Fibroblast of lung (primary cell): ENCODE data around the gene NR2F1-AS1. TPM values are rescaled to one million over a fixed set of nuclear protein-coding genes. Genes with fewer than 3 reads are reported as not detected.

Experiments
- DNase-seq, 2 donors: peaks; one replicate each; pipeline versions ENCODE4 v3.0.0 to v3.0.0-alpha.2; 2010; ENCODE audit warnings: low read depth in 2 of 2
- H2AFZ ChIP-seq: 2 replicates; pipeline ENCODE4 v1.5.1; 2012; ENCODE audit warnings: low read length, control low read depth, inconsistent platforms
- H3K27ac ChIP-seq: 2 replicates; pipeline ENCODE4 v1.5.1; 2011; ENCODE audit warnings: low read length, control low read depth; ENCODE audit not compliant: insufficient read depth
- H3K27me3 ChIP-seq: 2 replicates; pipeline ENCODE4 v1.5.1; 2011; ENCODE audit warnings: mild to moderate bottlenecking, low read length; ENCODE audit not compliant: control insufficient read depth, insufficient read depth
- H3K36me3 ChIP-seq: 2 replicates; pipeline ENCODE4 v1.5.1; 2011; ENCODE audit warnings: low read length; ENCODE audit not compliant: control insufficient read depth, insufficient read depth
- H3K4me1 ChIP-seq: 2 replicates; pipeline ENCODE4 v1.5.1; 2011; ENCODE audit warnings: low read length; ENCODE audit not compliant: control insufficient read depth, insufficient read depth; ENCODE audit errors: extremely low read depth
- H3K4me2 ChIP-seq: 2 replicates; pipeline ENCODE4 v1.5.1; 2011; ENCODE audit warnings: low read length, control low read depth; ENCODE audit not compliant: insufficient read depth; ENCODE audit errors: extremely low read depth
- H3K4me3 ChIP-seq, 4 experiments: fragments of 200-600 bp in 1 of 4; sonication (generic) in 1 of 4; replicated peaks in 1 of 4; 2 replicates each; pipeline ENCODE4 v1.5.1; 2011 to 2016; ENCODE audit warnings: low read length in 4 of 4, low read depth in 3 of 4, mild to moderate bottlenecking in 3 of 4, control low read depth in 2 of 4, inconsistent platforms in 1 of 4, mixed read lengths in 1 of 4; ENCODE audit not compliant: insufficient read depth in 1 of 4; ENCODE audit errors: control extremely low read depth in 1 of 4
- H3K79me2 ChIP-seq: 2 replicates; pipeline ENCODE4 v1.5.1; 2012; ENCODE audit warnings: mild to moderate bottlenecking, low read length, inconsistent platforms; ENCODE audit not compliant: control insufficient read depth, insufficient read depth
- H3K9ac ChIP-seq: 2 replicates; pipeline ENCODE4 v1.5.1; 2011; ENCODE audit warnings: mild to moderate bottlenecking, low read length, control low read depth; ENCODE audit not compliant: insufficient read depth
- H3K9me3 ChIP-seq: 2 replicates; pipeline ENCODE4 v1.5.1; 2012; ENCODE audit warnings: low read depth, low read length; ENCODE audit not compliant: control insufficient read depth, insufficient read depth
- H4K20me1 ChIP-seq: 2 replicates; pipeline ENCODE4 v1.5.1; 2011; ENCODE audit warnings: low read length; ENCODE audit not compliant: control insufficient read depth, insufficient read depth; ENCODE audit errors: extremely low read depth
- EZH2 ChIP-seq: IDR thresholded peaks from 2 replicates; pipeline ENCODE4 v1.5.1; 2012; ENCODE audit warnings: low read length, control low read depth, mild to moderate bottlenecking; ENCODE audit errors: missing control alignments
- polyA plus RNA-seq, 2 donors: library from polyadenylated mRNA; depleted of rRNA in 1 of 2; stranded (reverse) in 1 of 2; unstranded in 1 of 2; fragments of >200 nt; gene quantifications; 2 replicates each; pipeline ENCODE4 v1.2.1, GENCODE V29; 2011 to 2012; ENCODE audit warnings: missing spikeins in 1 of 2
- total RNA-seq: library from RNA; depleted of rRNA; stranded (reverse); fragments of >200 nt; gene quantifications from 2 replicates; pipeline ENCODE4 v1.2.1, GENCODE V29; 2014
- TF ChIP-seq, protein P1 (sequence below), 2 donors: IDR thresholded peaks in 1 of 2; conservative IDR thresholded peaks in 1 of 2; 1 replicate in 1 of 2; 2 replicates in 1 of 2; pipeline ENCODE4 v1.5.1; 2011 to 2012; ENCODE audit warnings: low read length in 2 of 2, control low read depth in 1 of 2, inconsistent platforms in 1 of 2, low read depth in 1 of 2, mild to moderate bottlenecking in 1 of 2

Gene NR2F1-AS1
- total and polyA plus RNA-seq, 2 donors (not counting 1 experiment from before 2014, with no cell fraction given), result 29.6 to 44.6 TPM

DNA sequence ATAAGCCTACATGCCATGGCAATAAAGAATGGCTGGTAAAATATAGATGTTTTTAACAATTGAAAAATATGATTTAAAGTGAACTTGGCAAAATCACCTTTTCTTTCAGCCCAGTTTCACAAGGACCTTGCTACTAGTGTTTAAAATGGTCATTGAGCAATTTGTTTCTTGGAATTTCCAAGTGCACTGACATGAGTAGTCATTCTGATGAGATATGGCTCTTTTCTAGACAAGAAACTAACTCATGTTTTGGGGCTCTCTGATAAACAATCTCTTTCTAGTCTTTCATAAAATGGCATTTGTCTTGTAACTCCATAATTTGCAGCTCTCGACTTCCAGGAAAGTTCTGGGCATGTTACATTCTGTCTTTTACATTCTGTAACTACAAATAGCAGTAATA lies 176.8 kb downstream of the NR2F1-AS1 start:
- no peak overlapping the region for H3K4me3 ChIP-seq
- H3K9me3 ChIP-seq, result no peaks in the 10 kb centered on the region
- H3K4me2 ChIP-seq, result no peak overlapping the region
- no peak overlapping the region for H2AFZ ChIP-seq
- no peak overlapping the region for H3K9ac ChIP-seq
- no peaks in the 10 kb centered on the region for H3K27me3 ChIP-seq
- H4K20me1 ChIP-seq, result no peaks in the 10 kb centered on the region
- no peaks in the 10 kb centered on the region for H3K36me3 ChIP-seq
- peaks cover 4% of the 10 kb centered on the region for H3K4me1 ChIP-seq
- H3K79me2 ChIP-seq, result no peaks in the 10 kb centered on the region
- TF ChIP-seq, protein P1, sequence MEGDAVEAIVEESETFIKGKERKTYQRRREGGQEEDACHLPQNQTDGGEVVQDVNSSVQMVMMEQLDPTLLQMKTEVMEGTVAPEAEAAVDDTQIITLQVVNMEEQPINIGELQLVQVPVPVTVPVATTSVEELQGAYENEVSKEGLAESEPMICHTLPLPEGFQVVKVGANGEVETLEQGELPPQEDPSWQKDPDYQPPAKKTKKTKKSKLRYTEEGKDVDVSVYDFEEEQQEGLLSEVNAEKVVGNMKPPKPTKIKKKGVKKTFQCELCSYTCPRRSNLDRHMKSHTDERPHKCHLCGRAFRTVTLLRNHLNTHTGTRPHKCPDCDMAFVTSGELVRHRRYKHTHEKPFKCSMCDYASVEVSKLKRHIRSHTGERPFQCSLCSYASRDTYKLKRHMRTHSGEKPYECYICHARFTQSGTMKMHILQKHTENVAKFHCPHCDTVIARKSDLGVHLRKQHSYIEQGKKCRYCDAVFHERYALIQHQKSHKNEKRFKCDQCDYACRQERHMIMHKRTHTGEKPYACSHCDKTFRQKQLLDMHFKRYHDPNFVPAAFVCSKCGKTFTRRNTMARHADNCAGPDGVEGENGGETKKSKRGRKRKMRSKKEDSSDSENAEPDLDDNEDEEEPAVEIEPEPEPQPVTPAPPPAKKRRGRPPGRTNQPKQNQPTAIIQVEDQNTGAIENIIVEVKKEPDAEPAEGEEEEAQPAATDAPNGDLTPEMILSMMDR (conservative IDR thresholded peaks at IDR 0.05 in 1 of 2, IDR thresholded peaks at IDR 0.05 in 1 of 2; ENCODE audit: low read depth in 1 of 2, low read length in 2 of 2), result no peak
- TF ChIP-seq EZH2, result no peak
- no peak overlapping the region for H3K27ac ChIP-seq
- no peak for DNase-seq

GRCh38 chr5:93403141-93403928 lies 177.7 kb downstream of the NR2F1-AS1 start:
- Histone ChIP-seq H3K4me1 (peaks cover 2% of the 10 kb centered on the region), H3K9ac (no peak overlapping the region), H3K27ac (no peak overlapping the region), H3K79me2 (no peaks in the 10 kb centered on the region), H3K9me3 (no peaks in the 10 kb centered on the region), H3K27me3 (no peaks in the 10 kb centered on the region), H4K20me1 (no peaks in the 10 kb centered on the region), H3K4me3 (no peak overlapping the region), H3K4me2 (no peak overlapping the region), H3K36me3 (no peaks in the 10 kb centered on the region), H2AFZ (no peak overlapping the region)
- TF ChIP-seq EZH2, result no peak
- TF ChIP-seq, protein P1 (conservative IDR thresholded peaks at IDR 0.05 in 1 of 2, IDR thresholded peaks at IDR 0.05 in 1 of 2; ENCODE audit: low read depth in 1 of 2, low read length in 2 of 2), result no peak
- no peak for DNase-seq

- H3K4me1 ChIP-seq, result no peaks in the 10 kb centered on the region
Observed at GRCh38 chr5:93402451-93402850, 178.6 kb downstream of the NR2F1-AS1 start.

More at GRCh38 chr5:93402451-93402850, 178.6 kb downstream of the NR2F1-AS1 start:
- H2AFZ ChIP-seq, result no peak overlapping the region
- no peak overlapping the region for H3K4me3 ChIP-seq
- H3K9ac ChIP-seq, result no peak overlapping the region
- TF ChIP-seq EZH2, result no peak
- TF ChIP-seq, protein P1 (conservative IDR thresholded peaks at IDR 0.05 in 1 of 2, IDR thresholded peaks at IDR 0.05 in 1 of 2; ENCODE audit: low read depth in 1 of 2, low read length in 2 of 2), result no peak
- no peaks in the 10 kb centered on the region for H3K27me3 ChIP-seq
- H3K79me2 ChIP-seq, result no peaks in the 10 kb centered on the region
- no peak for DNase-seq
- no peak overlapping the region for H3K27ac ChIP-seq
- H3K9me3 ChIP-seq, result no peaks in the 10 kb centered on the region
- H3K36me3 ChIP-seq, result no peaks in the 10 kb centered on the region
- H4K20me1 ChIP-seq, result no peaks in the 10 kb centered on the region
- H3K4me2 ChIP-seq, result no peak overlapping the region
